B cell (primary cell): ENCODE measurements around the gene DBNDD2. TPM values are rescaled to one million over a fixed set of nuclear protein-coding genes. Genes with fewer than 3 reads are reported as not detected.

ENCODE experiments used
- ATAC-seq: fragments of 200-7000 bp; cut with Tn5 transposase; one replicate; pipeline ENCODE4 v1.10.0; 2021; ENCODE audit warnings: low read depth, mild to moderate bottlenecking, moderate number of reproducible peaks, moderate library complexity
- CTCF ChIA-PET: fragments of 350-600 bp; sonication (Branson Sonifier 250); formaldehyde crosslinking; loops from one replicate; lab custom pipeline; 2021; ENCODE audit warnings: antibody characterized with exemption, inconsistent platforms; lab: Charles Lee
- POLR2A ChIA-PET: fragments of 350-600 bp; sonication (Branson Sonifier 250); formaldehyde crosslinking; loops from one replicate; lab custom pipeline; 2021; ENCODE audit warnings: antibody characterized with exemption; lab: Charles Lee
- DNase-seq: peaks from one replicate; pipeline ENCODE4 v3.0.0; 2013
- H2AFZ ChIP-seq: 2 replicates; pipeline ENCODE4 v1.6.1; 2012; ENCODE audit warnings: mild to moderate bottlenecking, low read depth, low read length; ENCODE audit not compliant: insufficient read depth, poor library complexity, severe bottlenecking
- H3K27ac ChIP-seq, 2 donors: 1 replicate in 1 of 2; 2 replicates in 1 of 2; pipeline ENCODE4 v1.5.1; 2012 to 2013; ENCODE audit warnings: low read length in 2 of 2, mild to moderate bottlenecking in 2 of 2, moderate library complexity in 1 of 2
- H3K27me3 ChIP-seq, 4 experiments: fragments of 200-600 bp in 1 of 4; sonication (generic) in 1 of 4; replicated peaks in 1 of 4; 1 replicate in 2 of 4; 2 replicates in 2 of 4; pipeline versions ENCODE4 v1.6.1 to v1.7.0; 2013 to 2016; ENCODE audit warnings: low read length in 3 of 4, mild to moderate bottlenecking in 2 of 4, mixed read lengths in 1 of 4, moderate library complexity in 1 of 4; ENCODE audit not compliant: insufficient read depth in 4 of 4, control insufficient read depth in 3 of 4; ENCODE audit errors: control extremely low read depth in 1 of 4
- H3K36me3 ChIP-seq, 2 experiments: replicated peaks in 1 of 2; 1 replicate in 1 of 2; 2 replicates in 1 of 2; pipeline versions ENCODE4 v1.6.1 to v1.7.1; 2013; ENCODE audit warnings: low read length in 1 of 2; ENCODE audit not compliant: insufficient read depth in 2 of 2, control insufficient read depth in 1 of 2; ENCODE audit errors: control extremely low read depth in 1 of 2, extremely low read depth in 1 of 2
- H3K4me1 ChIP-seq, 2 donors: fragments of 200-600 bp in 1 of 2; sonication (generic) in 1 of 2; 1 replicate in 1 of 2; 2 replicates in 1 of 2; pipeline versions ENCODE4 v1.5.1 to v1.6.1; 2013 to 2017; ENCODE audit warnings: low read length in 2 of 2; ENCODE audit not compliant: control insufficient read depth in 2 of 2, insufficient read depth in 2 of 2
- H3K4me2 ChIP-seq: replicated peaks from 2 replicates; pipeline ENCODE3; 2012; ENCODE audit warnings: mild to moderate bottlenecking, low read depth, low read length; ENCODE audit not compliant: poor library complexity, severe bottlenecking
- H3K4me3 ChIP-seq, 5 experiments: fragments of 200-600 bp in 1 of 5; sonication (generic) in 1 of 5; 1 replicate in 3 of 5; 2 replicates in 2 of 5; pipeline versions ENCODE4 v1.5.1 to v1.7.0; 2011 to 2016; ENCODE audit warnings: low read length in 4 of 5, mild to moderate bottlenecking in 4 of 5, low read depth in 2 of 5, control low read depth in 1 of 5, moderate library complexity in 1 of 5; ENCODE audit not compliant: insufficient read depth in 1 of 5; ENCODE audit errors: control extremely low read depth in 1 of 5, extremely low read depth in 1 of 5
- H3K79me2 ChIP-seq: fragments of 200-600 bp; sonication (generic); one replicate; pipeline ENCODE4 v1.6.0; 2016; ENCODE audit warnings: low read length; ENCODE audit not compliant: control insufficient read depth, insufficient read depth
- H3K9ac ChIP-seq: fragments of 200-600 bp; sonication (generic); 2 replicates; pipeline ENCODE4 v1.6.1; 2017; ENCODE audit warnings: mild to moderate bottlenecking, low read length, moderate library complexity
- H3K9me3 ChIP-seq, 3 donors: one replicate each; pipeline versions ENCODE4 v1.6.1 to v1.7.1; 2013; ENCODE audit warnings: low read length in 2 of 3; ENCODE audit not compliant: control insufficient read depth in 2 of 3, insufficient read depth in 1 of 3; ENCODE audit errors: control extremely low read depth in 1 of 3
- H4K20me1 ChIP-seq: 2 replicates; pipeline ENCODE4 v1.6.0; 2012; ENCODE audit warnings: mild to moderate bottlenecking, low read length; ENCODE audit not compliant: insufficient read depth, control insufficient read depth, poor library complexity, severe bottlenecking
- H3K27ac Mint-ChIP-seq: one replicate; pipeline ENCODE4 v1.8.0; 2021; ENCODE audit warnings: mixed read lengths
- H3K27me3 Mint-ChIP-seq: one replicate; pipeline ENCODE4 v1.8.0; 2021; ENCODE audit warnings: mixed read lengths
- H3K4me1 Mint-ChIP-seq: one replicate; pipeline ENCODE4 v1.8.0; 2021; ENCODE audit warnings: mixed read lengths
- H3K4me3 Mint-ChIP-seq: one replicate; pipeline ENCODE4 v1.8.0; 2021; ENCODE audit warnings: mixed read lengths
- H3K9me3 Mint-ChIP-seq: one replicate; pipeline ENCODE4 v1.8.0; 2022; ENCODE audit warnings: mixed read lengths; ENCODE audit not compliant: insufficient read depth
- CTCF ChIP-seq: fragments of 200-600 bp; IDR thresholded peaks from one replicate; pipeline ENCODE4 v1.8.0; 2022; ENCODE audit warnings: antibody characterized with exemption, mild to moderate bottlenecking
- EZH2 ChIP-seq: IDR thresholded peaks from 2 replicates; pipeline ENCODE4 v1.6.1; 2012; ENCODE audit warnings: borderline replicate concordance, low read depth, mild to moderate bottlenecking, moderate library complexity, low read length; ENCODE audit not compliant: insufficient read depth, poor library complexity, severe bottlenecking
- WGBS: methylation state at CpG from one replicate; pipeline ENCODE4 v1.1.5; 2013; ENCODE audit warnings: missing lambda C conversion rate; ENCODE audit not compliant: insufficient coverage; 5-methylcytosine and 5-hydroxymethylcytosine counted together
- intact Hi-C: fragments of 100-400 bp; cut with micrococcal nuclease; formaldehyde crosslinking; loops from one replicate; pipeline ENCODE4 v1.10.0; 2022
- polyA plus RNA-seq: library from polyadenylated mRNA; depleted of rRNA; stranded (reverse); fragments of >200 nt; gene quantifications from 2 replicates; pipeline ENCODE4 v1.2.3, GENCODE V29; 2012
- total RNA-seq, 2 donors: library from RNA; stranded (reverse); fragments of 120-200 nt in 1 of 2; gene quantifications; 1 replicate in 1 of 2; 2 replicates in 1 of 2; pipeline versions ENCODE4 v1.2.3 to v1.2.4, GENCODE V29; 2013 to 2022

The DBNDD2 gene
- total and polyA plus RNA-seq, 2 donors (not counting 1 experiment from before 2014, with no cell fraction given) = 3.1 to 3.6 TPM

- peaks cover 77% of the 10 kb centered on the region for H4K20me1 ChIP-seq
Measured at GRCh38 chr20:45370571-45371160, 37.4 kb upstream of the DBNDD2 start.

More at GRCh38 chr20:45370571-45371160, 37.4 kb upstream of the DBNDD2 start:
- Mint-ChIP-seq H3K27ac (no peak overlapping the region), H3K4me1 (peaks cover 78% of the 10 kb centered on the region), H3K27me3 (no peaks in the 10 kb centered on the region), H3K4me3 (peak overlapping the region; percentile 39), H3K9me3 (no peaks in the 10 kb centered on the region)
- ATAC-seq (no peak), DNase-seq (no peak)
- H3K79me2 ChIP-seq = peaks cover 65% of the 10 kb centered on the region
- peaks cover 75 to 85% of the 10 kb centered on the region in 2 donors for H3K4me1 ChIP-seq
- H3K27ac ChIP-seq = no peak overlapping the region
- TF ChIP-seq EZH2 (no peak), CTCF (no peak)
- H3K4me3 ChIP-seq = no peak overlapping the region
- ChIA-PET CTCF (interaction anchor here (1.1 to 20.6 kb wide), 6 partner anchors 8 to 77 kb away, joined by 4 to 814 read pairs (median 8); partner anchors contain the start of genes PIGT and SYS1), POLR2A (interaction anchor here (1.2 to 4.8 kb wide), 2 partner anchors 8 to 66 kb away, joined by 3 to 34 read pairs; partner anchors contain the start of gene SYS1)
- H3K36me3 ChIP-seq = peaks cover under 1 to 31% of the 10 kb centered on the region in 2 experiments
- H3K9ac ChIP-seq = no peak overlapping the region
- no peaks in the 10 kb centered on the region for H3K9me3 ChIP-seq
- no peak overlapping the region for H2AFZ ChIP-seq
- H3K4me2 ChIP-seq = peak overlapping the region; percentile 29
- H3K27me3 ChIP-seq = no peaks in the 10 kb centered on the region
- intact Hi-C loops = no loop called here
- 84% methylated on average over 3 of the region's 3 CpGs for WGBS
